Lung (tissue), 16 donors: ENCODE data around the gene DNASE1L3. TPM values are rescaled to one million over a fixed set of nuclear protein-coding genes. Genes with fewer than 3 reads are reported as not detected.
A peak's percentile ranks its signal among the peaks of the same experiment; 100 is the strongest.

Experiments used
- ATAC-seq: fragments of 200-7000 bp; cut with Tn5 transposase; one replicate; pipeline ENCODE4 v1.9.1; 2020; ENCODE audit warnings: moderate number of reproducible peaks; ENCODE audit not compliant: insufficient read depth, low FRiP score
- DNase-seq, 3 donors: peaks; one replicate each; pipeline ENCODE4 v3.0.0-alpha.2; 2013 to 2017
- H3K27ac ChIP-seq, 2 donors: one replicate each; pipeline ENCODE4 v1.5.1; 2013; ENCODE audit warnings: mild to moderate bottlenecking in 2 of 2, moderate library complexity in 2 of 2, control low read depth in 1 of 2, inconsistent platforms in 1 of 2, low read depth in 1 of 2, low read length in 1 of 2
- H3K27me3 ChIP-seq, 3 donors: one replicate each; pipeline ENCODE4 v1.5.1; 2013; ENCODE audit warnings: low read length in 2 of 3; ENCODE audit not compliant: control insufficient read depth in 3 of 3, insufficient read depth in 3 of 3
- H3K36me3 ChIP-seq, 4 donors: one replicate each; pipeline ENCODE4 v1.5.1; 2013; ENCODE audit warnings: low read length in 4 of 4, mild to moderate bottlenecking in 1 of 4, moderate library complexity in 1 of 4; ENCODE audit not compliant: control insufficient read depth in 4 of 4, insufficient read depth in 4 of 4
- H3K4me1 ChIP-seq, 5 donors: one replicate each; pipeline ENCODE4 v1.5.1; 2013; ENCODE audit warnings: low read length in 5 of 5, mild to moderate bottlenecking in 2 of 5, moderate library complexity in 1 of 5; ENCODE audit not compliant: control insufficient read depth in 5 of 5, insufficient read depth in 5 of 5
- H3K4me3 ChIP-seq: one replicate; pipeline ENCODE4 v1.5.1; 2013; ENCODE audit warnings: mild to moderate bottlenecking, control low read depth, moderate library complexity
- H3K9ac ChIP-seq, 2 donors: one replicate each; pipeline ENCODE4 v1.5.1; 2013; ENCODE audit warnings: low read length in 2 of 2, control low read depth in 1 of 2; ENCODE audit not compliant: insufficient read depth in 1 of 2
- H3K9me3 ChIP-seq, 4 donors: one replicate each; pipeline ENCODE4 v1.5.1; 2013; ENCODE audit warnings: low read length in 3 of 4, mild to moderate bottlenecking in 1 of 4, moderate library complexity in 1 of 4; ENCODE audit not compliant: control insufficient read depth in 4 of 4, insufficient read depth in 3 of 4
- CTCF ChIP-seq: IDR thresholded peaks from 2 replicates; pipeline ENCODE4 v1.5.1; 2012; ENCODE audit warnings: mild to moderate bottlenecking; ENCODE audit errors: control extremely low read depth, extremely low read depth
- WGBS, 2 donors: extraction: QIAGEN DNeasy Blood & Tissue Kit; methylation state at CpG; one replicate each; pipeline ENCODE4 v1.1.7; 2013; 5-methylcytosine and 5-hydroxymethylcytosine counted together
- long read RNA-seq, 5 donors: transcript quantifications; one replicate each; lab custom pipeline, GENCODE V29; 2026
- polyA plus RNA-seq, 2 donors: library from polyadenylated mRNA; stranded (reverse); fragments of 200-250 nt; gene quantifications; one replicate each; pipeline ENCODE4 v1.2.1, GENCODE V29; 2013
- total RNA-seq, 2 donors: library from RNA; depleted of rRNA in 1 of 2; stranded (reverse); fragments of >200 nt in 1 of 2; gene quantifications; one replicate each; pipeline ENCODE4 v1.2.1, GENCODE V29; 2014 to 2021
- donor health status: control.
- donor health status: control.
- donor health status: Bipolar disorder and iron deficiency.
- donor health status: healthy.
- donor health status: DM: yes; HTN: yes; CAD: no.

DNASE1L3 gene
- total RNA-seq (1 to 10 TPM; 1.2 to 2.2 TPM), polyA plus RNA-seq (10 to 100 TPM in 1 of 2 donors, 1 to 10 TPM in 1; 2.5 to 10.7 TPM)
- long read RNA-seq, donor 1 = 0 reads
- long read RNA-seq, donor 2 = 0 reads
- long read RNA-seq, donor 3, partial matches to known transcripts = 0 of 1 reads
- long read RNA-seq, donor 3, other reads (novel, unspliced or antisense) = 0 of 1 reads
- long read RNA-seq, donor 4 = 0 reads
- long read RNA-seq, donor 5 = 0 reads

- Histone ChIP-seq H3K4me3 (no peak within 1 kb of the TSS), H3K27ac (no peak within 1 kb of the TSS), H3K27me3 (peaks cover 0 to 10% (median 2%) of the 10 kb centered on the region in 3 donors), H3K9me3 (no peaks in the 10 kb centered on the region), H3K9ac (no peak within 1 kb of the TSS), H3K36me3 (no peaks in the 10 kb centered on the region), H3K4me1 (peaks cover 0 to 4% (median 0%) of the 10 kb centered on the region in 5 donors)
- 81 to 88% methylated on average over 14 of the region's 14 CpGs for WGBS, 2 donors
- DNase-seq (peak in 1 of 3 donors; percentile 24), ATAC-seq (no peak)
- no peak for TF ChIP-seq CTCF
Measured at GRCh38 chr3:58210761-58211460, at the start of gene DNASE1L3. Gene DNASE1L3 (minus strand): TSS chr3:58210972. CDS start chr3:58210906, 66 bp downstream.

- H3K36me3 ChIP-seq = peaks cover 0 to 9% (median 5%) of the 10 kb centered on the region in 4 donors
- 82 to 84% methylated on average over 6 of the region's 6 CpGs for WGBS, 2 donors
- no peak for TF ChIP-seq CTCF
- no peaks in the 10 kb centered on the region for H3K27me3 ChIP-seq
- no peaks in the 10 kb centered on the region for H3K9me3 ChIP-seq
- DNase-seq (no peak), ATAC-seq (no peak)
- no peak overlapping the region for H3K9ac ChIP-seq
- no peak overlapping the region for H3K4me3 ChIP-seq
- H3K4me1 ChIP-seq = no peaks in the 10 kb centered on the region
- H3K27ac ChIP-seq = no peak overlapping the region
Measured at GRCh38 chr3:58260261-58260731, 49.5 kb upstream of the DNASE1L3 start.

DNA sequence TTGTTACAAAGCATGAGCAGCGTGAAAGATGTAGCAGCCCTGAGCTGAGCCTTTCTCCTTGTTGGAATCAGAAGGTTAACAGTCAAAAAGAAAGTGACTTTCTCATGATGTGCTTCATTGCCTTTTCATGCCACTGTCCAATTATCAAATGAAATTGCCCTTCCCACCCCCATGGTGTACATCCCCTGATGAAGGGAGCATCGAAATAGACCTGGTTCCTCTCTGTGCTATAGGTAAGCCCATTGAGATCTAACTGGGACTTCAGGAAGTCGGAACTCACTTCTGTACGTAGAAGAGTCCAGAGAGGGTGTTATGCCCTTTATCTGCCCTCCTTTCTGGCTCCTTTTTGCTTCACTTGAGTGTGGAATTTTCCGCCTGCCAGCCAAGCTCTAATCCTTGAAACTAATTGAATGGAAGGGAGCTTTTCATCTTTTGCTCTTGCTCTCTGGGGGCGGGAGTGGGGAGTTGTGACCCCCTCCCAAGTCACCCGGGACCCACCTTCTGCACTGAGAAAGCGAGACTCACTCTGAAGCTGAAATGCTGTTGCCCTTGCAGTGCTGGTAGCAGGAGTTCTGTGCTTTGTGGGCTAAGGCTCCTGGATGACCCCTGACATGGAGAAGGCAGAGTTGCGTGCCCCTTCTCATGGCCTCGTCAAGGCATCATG is 47.8 kb upstream of the DNASE1L3 start:
- Histone ChIP-seq H3K27ac (no peak overlapping the region), H3K27me3 (no peaks in the 10 kb centered on the region), H3K9ac (no peak overlapping the region), H3K9me3 (no peaks in the 10 kb centered on the region), H3K4me3 (no peak overlapping the region), H3K4me1 (no peaks in the 10 kb centered on the region), H3K36me3 (peaks cover 0 to 9% (median 5%) of the 10 kb centered on the region in 4 donors)
- DNase-seq (no peak), ATAC-seq (no peak)
- 93 to 95% methylated on average over 10 of the region's 10 CpGs for WGBS, 2 donors
- no peak for TF ChIP-seq CTCF
